Activated CD8-positive, alpha-beta T cell treated with anti-CD3 and anti-CD28 coated beads, Interleukin-2, amount 10 ng/mL, durations not matched to agents 7 days and 5 days (primary cell): ENCODE data around the gene CSNK2A2. TPM values are rescaled to one million over a fixed set of nuclear protein-coding genes. Genes with fewer than 3 reads are reported as not detected.

ENCODE experiments used
- ATAC-seq: fragments of 150-1000 bp; cut with Tn5 transposase; one replicate; pipeline ENCODE4 v1.10.0; 2021; ENCODE audit warnings: moderate library complexity
- CTCF ChIA-PET: fragments of 350-600 bp; sonication (Branson Sonifier 250); formaldehyde crosslinking; loops from one replicate; lab custom pipeline; 2021; ENCODE audit warnings: antibody characterized with exemption; lab: Charles Lee
- POLR2A ChIA-PET: fragments of 350-600 bp; sonication (Branson Sonifier 250); formaldehyde crosslinking; loops from one replicate; lab custom pipeline; 2021; ENCODE audit warnings: antibody characterized with exemption; lab: Charles Lee
- DNase-seq: peaks from one replicate; pipeline ENCODE4 v3.0.0-alpha.2; 2020
- H3K27ac Mint-ChIP-seq: one replicate; pipeline ENCODE4 v1.8.0; 2021; ENCODE audit warnings: mild to moderate bottlenecking, mixed read lengths
- H3K27me3 Mint-ChIP-seq: one replicate; pipeline ENCODE4 v1.8.0; 2021; ENCODE audit warnings: low read depth, mixed read lengths
- H3K36me3 Mint-ChIP-seq: one replicate; pipeline ENCODE4 v1.8.0; 2021; ENCODE audit warnings: low read depth, mixed read lengths
- H3K4me1 Mint-ChIP-seq: one replicate; pipeline ENCODE4 v1.8.0; 2021; ENCODE audit warnings: low read depth, mixed read lengths
- H3K4me3 Mint-ChIP-seq: one replicate; pipeline ENCODE4 v1.8.0; 2021; ENCODE audit warnings: mild to moderate bottlenecking, mixed read lengths
- H3K9me3 Mint-ChIP-seq: one replicate; pipeline ENCODE4 v1.8.0; 2022; ENCODE audit warnings: mixed read lengths; ENCODE audit not compliant: insufficient read depth
- total RNA-seq, 2 experiments: library from RNA; stranded (reverse); gene quantifications; one replicate each; pipeline ENCODE4 v1.2.3, GENCODE V29; 2021

The CSNK2A2 gene
- total RNA-seq, 2 experiments from 2014 or later, result 62.2 to 67.1 TPM

- Mint-ChIP-seq H3K4me3 (no peak overlapping the region), H3K27ac (no peak overlapping the region), H3K27me3 (no peaks in the 10 kb centered on the region), H3K36me3 (peaks cover 20% of the 10 kb centered on the region), H3K4me1 (peaks cover 23% of the 10 kb centered on the region), H3K9me3 (no peaks in the 10 kb centered on the region)
- CTCF ChIA-PET, result no interaction called here
- DNase-seq, result no peak
- no peak for ATAC-seq
- POLR2A ChIA-PET, result interaction anchor here (1.6 kb wide), 1 partner anchor 10 kb away, joined by 6 read pairs; the partner anchor contains the start of gene CFAP20
These were observed 78.4 kb downstream of the CSNK2A2 start for GRCh38 chr16:58119509-58119845.

- H3K4me3 Mint-ChIP-seq, result no peak overlapping the region
- no peak overlapping the region for H3K27ac Mint-ChIP-seq
- no peaks in the 10 kb centered on the region for H3K9me3 Mint-ChIP-seq
- H3K36me3 Mint-ChIP-seq, result peaks cover 24% of the 10 kb centered on the region
- peaks cover 18% of the 10 kb centered on the region for H3K4me1 Mint-ChIP-seq
- no peaks in the 10 kb centered on the region for H3K27me3 Mint-ChIP-seq
- ChIA-PET CTCF (no interaction called here), POLR2A (interaction anchor here (1.6 kb wide), 1 partner anchor 10 kb away, joined by 6 read pairs; the partner anchor contains the start of gene CFAP20)
- DNase-seq, result no peak
- no peak for ATAC-seq
These were observed 79.0 kb downstream of the CSNK2A2 start for GRCh38 chr16:58118801-58119508.

- ChIA-PET POLR2A (no interaction called here), CTCF (interaction anchor here (0.7 kb wide), 1 partner anchor 19 kb away, joined by 3 read pairs; no protein-coding TSS in a partner anchor)
- no peaks in the 10 kb centered on the region for H3K27me3 Mint-ChIP-seq
- ATAC-seq (no peak), DNase-seq (no peak)
- H3K4me1 Mint-ChIP-seq, result peaks cover 7% of the 10 kb centered on the region
- H3K9me3 Mint-ChIP-seq, result no peaks in the 10 kb centered on the region
- H3K4me3 Mint-ChIP-seq, result no peak overlapping the region
- no peak overlapping the region for H3K27ac Mint-ChIP-seq
- peaks cover 40% of the 10 kb centered on the region for H3K36me3 Mint-ChIP-seq
These were observed 81.4 kb downstream of the CSNK2A2 start for GRCh38 chr16:58116529-58116928.

- CTCF ChIA-PET, result no interaction called here
- no peak overlapping the region for H3K27ac Mint-ChIP-seq
- H3K27me3 Mint-ChIP-seq, result no peaks in the 10 kb centered on the region
- H3K4me3 Mint-ChIP-seq, result no peak overlapping the region
- no peaks in the 10 kb centered on the region for H3K9me3 Mint-ChIP-seq
- DNase-seq (no peak), ATAC-seq (no peak)
- H3K36me3 Mint-ChIP-seq, result peaks cover 40% of the 10 kb centered on the region
- H3K4me1 Mint-ChIP-seq, result peaks cover 5% of the 10 kb centered on the region
- POLR2A ChIA-PET, result no interaction called here
These were observed 81.8 kb downstream of the CSNK2A2 start for GRCh38 chr16:58116081-58116480.

- H3K9me3 Mint-ChIP-seq, result no peaks in the 10 kb centered on the region
- ATAC-seq (no peak), DNase-seq (no peak)
- CTCF ChIA-PET, result no interaction called here
- H3K36me3 Mint-ChIP-seq, result peaks cover 40% of the 10 kb centered on the region
- no peak overlapping the region for H3K27ac Mint-ChIP-seq
- H3K4me1 Mint-ChIP-seq, result no peaks in the 10 kb centered on the region
- POLR2A ChIA-PET, result no interaction called here
- H3K4me3 Mint-ChIP-seq, result no peak overlapping the region
- no peaks in the 10 kb centered on the region for H3K27me3 Mint-ChIP-seq
These were observed 82.8 kb downstream of the CSNK2A2 start for GRCh38 chr16:58114827-58115825.

GRCh38 chr16:58111302-58111627 lies 86.6 kb downstream of the CSNK2A2 start:
- ChIA-PET POLR2A (no interaction called here), CTCF (no interaction called here)
- peaks cover 36% of the 10 kb centered on the region for H3K36me3 Mint-ChIP-seq
- no peak overlapping the region for H3K27ac Mint-ChIP-seq
- no peaks in the 10 kb centered on the region for H3K4me1 Mint-ChIP-seq
- H3K4me3 Mint-ChIP-seq, result no peak overlapping the region
- H3K9me3 Mint-ChIP-seq, result no peaks in the 10 kb centered on the region
- peaks cover under 1% of the 10 kb centered on the region for H3K27me3 Mint-ChIP-seq
- ATAC-seq (peak; percentile 19), DNase-seq (no peak)

- DNase-seq, result no peak
- Mint-ChIP-seq H3K4me1 (peaks cover under 1% of the 10 kb centered on the region), H3K36me3 (peaks cover 31% of the 10 kb centered on the region), H3K27ac (no peak overlapping the region), H3K27me3 (peaks cover 2% of the 10 kb centered on the region), H3K4me3 (no peak overlapping the region), H3K9me3 (no peaks in the 10 kb centered on the region)
- POLR2A ChIA-PET, result interaction anchor here (1.0 kb wide), 1 partner anchor 11 kb away, joined by 3 read pairs; no protein-coding TSS in a partner anchor
- ATAC-seq, result peak; percentile 33
- CTCF ChIA-PET, result no interaction called here
These were observed 87.2 kb downstream of the CSNK2A2 start for GRCh38 chr16:58110571-58111301.

GRCh38 chr16:58109881-58110280 lies 88.0 kb downstream of the CSNK2A2 start:
- peaks cover 5% of the 10 kb centered on the region for H3K4me1 Mint-ChIP-seq
- CTCF ChIA-PET, result interaction anchor here (0.7 to 1.1 kb wide), 3 partner anchors 13 to 345 kb away, joined by 3 to 5 read pairs (median 3); partner anchors contain the start of gene CSNK2A2
- H3K27ac Mint-ChIP-seq, result no peak overlapping the region
- DNase-seq, result no peak
- no peaks in the 10 kb centered on the region for H3K9me3 Mint-ChIP-seq
- POLR2A ChIA-PET, result interaction anchor here (1.0 kb wide), 1 partner anchor 12 kb away, joined by 3 read pairs; no protein-coding TSS in a partner anchor
- ATAC-seq, result no peak
- peaks cover 2% of the 10 kb centered on the region for H3K27me3 Mint-ChIP-seq
- H3K36me3 Mint-ChIP-seq, result peaks cover 23% of the 10 kb centered on the region
- H3K4me3 Mint-ChIP-seq, result no peak overlapping the region

- DNase-seq, result no peak
- Mint-ChIP-seq H3K27me3 (peaks cover 2% of the 10 kb centered on the region), H3K36me3 (peaks cover 19% of the 10 kb centered on the region), H3K4me3 (no peak overlapping the region), H3K9me3 (no peaks in the 10 kb centered on the region), H3K4me1 (peaks cover 5% of the 10 kb centered on the region), H3K27ac (no peak overlapping the region)
- ChIA-PET CTCF (interaction anchor here (0.7 to 1.1 kb wide), 3 partner anchors 12 to 345 kb away, joined by 3 to 5 read pairs (median 3); partner anchors contain the start of gene CSNK2A2), POLR2A (no interaction called here)
- no peak for ATAC-seq
These were observed 88.6 kb downstream of the CSNK2A2 start for GRCh38 chr16:58109330-58109729.
